Measurements from ENCODE around the gene SPAG8.

DNA sequence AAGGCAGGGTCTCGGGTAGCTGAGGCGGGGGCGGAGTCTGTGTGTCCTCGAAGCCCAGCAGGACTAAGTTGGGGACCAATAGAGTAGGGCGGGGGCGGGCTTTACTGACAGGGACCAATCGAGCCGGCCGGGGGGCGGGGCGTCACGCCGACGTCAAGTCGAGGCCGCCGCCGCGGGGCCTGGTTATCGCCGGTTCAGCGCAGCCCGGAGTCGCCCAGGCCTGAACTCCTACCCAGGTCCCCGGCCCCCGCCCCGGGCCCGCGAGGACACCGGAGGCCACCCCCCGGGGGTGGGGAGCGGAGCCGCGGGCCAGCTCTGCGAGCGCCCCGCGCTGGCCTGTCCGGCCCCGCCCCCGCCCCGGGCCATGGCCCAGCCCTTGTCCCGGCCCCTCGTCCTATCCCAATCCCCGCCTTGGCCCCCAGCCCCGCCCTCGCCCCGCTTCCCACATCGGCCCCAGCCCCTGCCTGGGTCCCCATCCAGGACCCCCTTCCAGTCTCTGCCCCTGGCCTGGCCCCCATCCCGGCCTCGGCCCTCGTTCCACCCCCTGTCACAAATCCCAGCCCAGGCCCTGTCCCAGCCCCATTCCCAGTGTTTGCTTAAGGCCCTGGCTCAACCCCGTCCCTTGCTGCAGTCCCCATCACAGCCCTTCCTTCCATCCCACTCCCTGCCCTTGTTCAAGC lies 17.2 kb upstream of the SPAG8 start, which contains the start of gene TMEM8B:
- TF ChIP-seq ZEB2 (IDR thresholded peaks at IDR 0.05) (no peak), NCOA6 (IDR thresholded peaks at IDR 0.05) (no peak), RBM22 (IDR thresholded peaks at IDR 0.05; ENCODE audit: low read depth, low read length, poor library complexity, severe bottlenecking) (no peak), RNF2 (IDR thresholded peaks at IDR 0.05) (no peak), NCOR1 (IDR thresholded peaks at IDR 0.05) (no peak), LARP7 (IDR thresholded peaks at IDR 0.05) (no peak), TBL1XR1 (IDR thresholded peaks at IDR 0.05; ENCODE audit: low read length in 2 of 2) (no peak), ESRRB (CRISPR knock-in tag; IDR thresholded peaks at IDR 0.05; ENCODE audit: borderline replicate concordance) (no peak), NFYB (IDR thresholded peaks at IDR 0.05; ENCODE audit: extremely low read depth, insufficient read length) (peak; percentile 82)
- TF ChIP-seq, protein P1, sequence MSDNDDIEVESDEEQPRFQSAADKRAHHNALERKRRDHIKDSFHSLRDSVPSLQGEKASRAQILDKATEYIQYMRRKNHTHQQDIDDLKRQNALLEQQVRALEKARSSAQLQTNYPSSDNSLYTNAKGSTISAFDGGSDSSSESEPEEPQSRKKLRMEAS (CRISPR knock-in tag; IDR thresholded peaks at IDR 0.05): no peak
- TF ChIP-seq, protein P2, sequence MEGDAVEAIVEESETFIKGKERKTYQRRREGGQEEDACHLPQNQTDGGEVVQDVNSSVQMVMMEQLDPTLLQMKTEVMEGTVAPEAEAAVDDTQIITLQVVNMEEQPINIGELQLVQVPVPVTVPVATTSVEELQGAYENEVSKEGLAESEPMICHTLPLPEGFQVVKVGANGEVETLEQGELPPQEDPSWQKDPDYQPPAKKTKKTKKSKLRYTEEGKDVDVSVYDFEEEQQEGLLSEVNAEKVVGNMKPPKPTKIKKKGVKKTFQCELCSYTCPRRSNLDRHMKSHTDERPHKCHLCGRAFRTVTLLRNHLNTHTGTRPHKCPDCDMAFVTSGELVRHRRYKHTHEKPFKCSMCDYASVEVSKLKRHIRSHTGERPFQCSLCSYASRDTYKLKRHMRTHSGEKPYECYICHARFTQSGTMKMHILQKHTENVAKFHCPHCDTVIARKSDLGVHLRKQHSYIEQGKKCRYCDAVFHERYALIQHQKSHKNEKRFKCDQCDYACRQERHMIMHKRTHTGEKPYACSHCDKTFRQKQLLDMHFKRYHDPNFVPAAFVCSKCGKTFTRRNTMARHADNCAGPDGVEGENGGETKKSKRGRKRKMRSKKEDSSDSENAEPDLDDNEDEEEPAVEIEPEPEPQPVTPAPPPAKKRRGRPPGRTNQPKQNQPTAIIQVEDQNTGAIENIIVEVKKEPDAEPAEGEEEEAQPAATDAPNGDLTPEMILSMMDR (IDR thresholded peaks at IDR 0.05 in 2 of 3, conservative IDR thresholded peaks at IDR 0.05 in 1 of 3; ENCODE audit: insufficient read depth in 2 of 3, low read depth in 1 of 3, low read length in 3 of 3): no peak
- TF ChIP-seq, protein P3, sequence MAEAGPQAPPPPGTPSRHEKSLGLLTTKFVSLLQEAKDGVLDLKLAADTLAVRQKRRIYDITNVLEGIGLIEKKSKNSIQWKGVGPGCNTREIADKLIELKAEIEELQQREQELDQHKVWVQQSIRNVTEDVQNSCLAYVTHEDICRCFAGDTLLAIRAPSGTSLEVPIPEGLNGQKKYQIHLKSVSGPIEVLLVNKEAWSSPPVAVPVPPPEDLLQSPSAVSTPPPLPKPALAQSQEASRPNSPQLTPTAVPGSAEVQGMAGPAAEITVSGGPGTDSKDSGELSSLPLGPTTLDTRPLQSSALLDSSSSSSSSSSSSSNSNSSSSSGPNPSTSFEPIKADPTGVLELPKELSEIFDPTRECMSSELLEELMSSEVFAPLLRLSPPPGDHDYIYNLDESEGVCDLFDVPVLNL (CRISPR knock-in tag; IDR thresholded peaks at IDR 0.05; ENCODE audit: low read depth): no peak

All from K562 (cell line).